ENCODE results near the gene SLC16A6.
"Not testable (repeated sequence)": the region's sequence is repeated elsewhere in the genome, so short reads cannot be mapped to it uniquely, and the experiment has no call there.

The SLC16A6 gene

GRCh38 chr17:68291836-68292688 lies 1.1 kb upstream of the SLC16A6 start:
- peak; percentile 68 for DNase-seq (ENCODE audit: low read depth, low spot score)
- no peak for TF ChIP-seq CTCF (IDR thresholded peaks at IDR 0.05; ENCODE audit: low read depth, low read length)
- in situ Hi-C loops (cut with HindIII; ENCODE audit: low sequenced_read_pairs) = no loop called here
- H3K4me3 ChIP-seq (ENCODE audit: low read depth, low read length) = peak overlapping the region; percentile 50

GRCh38 chr17:68290268-68290954 lies 516 bp downstream of the SLC16A6 start:
- TF ChIP-seq CTCF (IDR thresholded peaks at IDR 0.05; ENCODE audit: low read depth, low read length) = no peak
- peak overlapping the region; percentile 50 for H3K4me3 ChIP-seq (ENCODE audit: low read depth, low read length)
- in situ Hi-C loops (cut with HindIII; ENCODE audit: low sequenced_read_pairs) = no loop called here
- DNase-seq (ENCODE audit: low read depth, low spot score) = no peak

- in situ Hi-C loops (cut with HindIII; ENCODE audit: low sequenced_read_pairs) = no loop called here
- peak overlapping the region; percentile 50 for H3K4me3 ChIP-seq (ENCODE audit: low read depth, low read length)
- no peak for DNase-seq (ENCODE audit: low read depth, low spot score)
- no peak for TF ChIP-seq CTCF (IDR thresholded peaks at IDR 0.05; ENCODE audit: low read depth, low read length)
Measured at GRCh38 chr17:68289936-68290267, 1.0 kb downstream of the SLC16A6 start.

- H3K4me3 ChIP-seq (ENCODE audit: low read depth, low read length) = peak overlapping the region; percentile 50
- no peak for TF ChIP-seq CTCF (IDR thresholded peaks at IDR 0.05; ENCODE audit: low read depth, low read length)
- in situ Hi-C loops (cut with HindIII; ENCODE audit: low sequenced_read_pairs) = no loop called here
- DNase-seq (ENCODE audit: low read depth, low spot score) = no peak
Measured at GRCh38 chr17:68289473-68289872, 1.5 kb downstream of the SLC16A6 start.

- in situ Hi-C loops (cut with HindIII; ENCODE audit: low sequenced_read_pairs) = no loop called here
- no peak for DNase-seq (ENCODE audit: low read depth, low spot score)
- TF ChIP-seq CTCF (IDR thresholded peaks at IDR 0.05; ENCODE audit: low read depth, low read length) = no peak
- H3K4me3 ChIP-seq (ENCODE audit: low read depth, low read length) = no peak overlapping the region
Measured at GRCh38 chr17:68288804-68289203, 2.1 kb downstream of the SLC16A6 start.

- in situ Hi-C loops (cut with HindIII; ENCODE audit: low sequenced_read_pairs) = no loop called here
- TF ChIP-seq CTCF (IDR thresholded peaks at IDR 0.05; ENCODE audit: low read depth, low read length) = no peak
- no peak overlapping the region for H3K4me3 ChIP-seq (ENCODE audit: low read depth, low read length)
- no peak for DNase-seq (ENCODE audit: low read depth, low spot score)
Measured at GRCh38 chr17:68288375-68288774, 2.6 kb downstream of the SLC16A6 start.

- DNase-seq (ENCODE audit: low read depth, low spot score); in situ Hi-C loops (cut with HindIII; ENCODE audit: low sequenced_read_pairs); H3K4me3 ChIP-seq (ENCODE audit: low read depth, low read length): not testable (repeated sequence)
Measured at GRCh38 chr17:68281965-68282364, 9.0 kb downstream of the SLC16A6 start.
